SK-N-SH (cell line): ENCODE results near the gene SLC26A11. TPM values are rescaled to one million over a fixed set of nuclear protein-coding genes. Genes with fewer than 3 reads are reported as not detected.
"Not testable (repeated sequence)": the region's sequence is repeated elsewhere in the genome, so short reads cannot be mapped to it uniquely, and the experiment has no call there.

Experiments
- CTCF ChIA-PET: fragments of 300-600, 350-600 bp; formaldehyde crosslinking; extraction: SDS; loops from one replicate; lab custom pipeline; 2021; lab: Yijun Ruan, JAX
- POLR2A ChIA-PET: fragments of 350-600 bp; sonication (Branson Sonifier 250); formaldehyde crosslinking; extraction: SDS; loops from one replicate; lab custom pipeline; 2020; ENCODE audit warnings: antibody characterized with exemption, inconsistent platforms; lab: Yijun Ruan, JAX
- DNase-seq: peaks from one replicate; pipeline ENCODE4 v3.0.0; 2012
- H2AFZ ChIP-seq: fragments of 200-600 bp; sonication (generic); 2 replicates; pipeline ENCODE4 v1.8.1; 2016; ENCODE audit warnings: antibody characterized with exemption, mild to moderate bottlenecking, low read depth
- H3F3A ChIP-seq: fragments of 200-600 bp; sonication (generic); replicated peaks from 2 replicates; pipeline ENCODE3; 2016; ENCODE audit warnings: antibody characterized with exemption, mild to moderate bottlenecking; ENCODE audit not compliant: insufficient read depth
- H3K27ac ChIP-seq, 2 experiments: fragments of 200-500 bp in 1 of 2; fragments of 200-600 bp in 1 of 2; sonication (Bioruptor generic) in 1 of 2; sonication (generic), shearing (Covaris generic) in 1 of 2; 2 replicates each; pipeline versions ENCODE4 v1.5.1 to v1.6.1; 2014 to 2016; ENCODE audit warnings: low read depth in 2 of 2, inconsistent platforms in 1 of 2, low read length in 1 of 2, mild to moderate bottlenecking in 1 of 2, mixed read lengths in 1 of 2
- H3K27me3 ChIP-seq: fragments of 200-600 bp; sonication (generic), shearing (Covaris generic); 2 replicates; pipeline ENCODE4 v1.6.1; 2016; ENCODE audit warnings: mixed run types; ENCODE audit not compliant: insufficient read depth
- H3K36me3 ChIP-seq, 2 experiments: fragments of 200-500 bp in 1 of 2; fragments of 200-600 bp in 1 of 2; sonication (Bioruptor generic) in 1 of 2; sonication (generic) in 1 of 2; replicated peaks in 1 of 2; 2 replicates each; pipeline versions ENCODE3 to v1.5.1; 2014 to 2016; ENCODE audit warnings: low read length in 1 of 2, mild to moderate bottlenecking in 1 of 2; ENCODE audit not compliant: insufficient read depth in 2 of 2, control insufficient read depth in 1 of 2
- H3K4me1 ChIP-seq, 2 experiments: fragments of 200-500 bp in 1 of 2; fragments of 200-600 bp in 1 of 2; sonication (Bioruptor generic) in 1 of 2; sonication (generic), shearing (Covaris generic) in 1 of 2; 2 replicates each; pipeline versions ENCODE4 v1.5.1 to v1.6.1; 2014 to 2016; ENCODE audit warnings: low read depth in 1 of 2, low read length in 1 of 2, mixed run types in 1 of 2; ENCODE audit not compliant: insufficient read depth in 2 of 2, control insufficient read depth in 1 of 2
- H3K4me2 ChIP-seq: fragments of 200-600 bp; sonication (generic), shearing (Covaris generic); 2 replicates; pipeline ENCODE4 v1.6.1; 2017; ENCODE audit warnings: mixed run types
- H3K4me3 ChIP-seq, 2 experiments: fragments of 200-500 bp in 1 of 2; fragments of 200-600 bp in 1 of 2; sonication (Bioruptor generic) in 1 of 2; sonication (generic), shearing (Covaris generic) in 1 of 2; 2 replicates each; pipeline versions ENCODE4 v1.5.1 to v1.8.1; 2014 to 2016; ENCODE audit warnings: low read depth in 2 of 2, inconsistent platforms in 1 of 2, low read length in 1 of 2, mild to moderate bottlenecking in 1 of 2, mixed read lengths in 1 of 2, moderate library complexity in 1 of 2
- H3K79me2 ChIP-seq: fragments of 200-600 bp; sonication (generic); 2 replicates; pipeline ENCODE4 v1.8.1; 2017; ENCODE audit warnings: mild to moderate bottlenecking; ENCODE audit not compliant: insufficient read depth
- H3K9ac ChIP-seq: fragments of 200-600 bp; sonication (generic); 2 replicates; pipeline ENCODE4 v1.6.1; 2017; ENCODE audit warnings: mixed run types
- H3K9me2 ChIP-seq: fragments of 200-600 bp; sonication (generic); 2 replicates; pipeline ENCODE4 v1.6.1; 2017; ENCODE audit warnings: mixed run types
- H3K9me3 ChIP-seq: fragments of 200-600 bp; sonication (generic); 2 replicates; pipeline ENCODE4 v1.6.1; 2017; ENCODE audit warnings: mixed run types, mild to moderate bottlenecking, moderate library complexity
- H4K20me1 ChIP-seq: fragments of 200-600 bp; sonication (generic); 2 replicates; pipeline ENCODE4 v1.6.1; 2017; ENCODE audit warnings: mild to moderate bottlenecking, mixed run types; ENCODE audit not compliant: insufficient read depth
- FOXJ3 ChIP-seq: sonication (generic); formaldehyde crosslinking; IDR thresholded peaks from 2 replicates; pipeline ENCODE4 v1.5.1; 2020; ENCODE audit warnings: mild to moderate bottlenecking, missing genetic modification reagents
- IRF3 ChIP-seq: fragments of 150-350 bp; IDR thresholded peaks from 2 replicates; pipeline ENCODE4 v1.6.1; 2016; ENCODE audit warnings: mild to moderate bottlenecking, low read depth, low read length
- JUND ChIP-seq: IDR thresholded peaks from 2 replicates; pipeline ENCODE4 v1.4.0; 2012
- MAX ChIP-seq: IDR thresholded peaks from 2 replicates; pipeline ENCODE4 v1.4.0; 2012; ENCODE audit warnings: low read depth
- MEF2A ChIP-seq: IDR thresholded peaks from 2 replicates; pipeline ENCODE4 v1.4.0; 2012; ENCODE audit warnings: low read depth, borderline replicate concordance
- MXI1 ChIP-seq: IDR thresholded peaks from 2 replicates; pipeline ENCODE4 v1.6.1; 2012; ENCODE audit warnings: mild to moderate bottlenecking, low read depth, low read length, improper control_type of control experiment
- POLR2AphosphoS5 ChIP-seq: IDR thresholded peaks from 2 replicates; pipeline ENCODE4 v1.6.1; 2012; ENCODE audit warnings: low read depth, low read length
- REST ChIP-seq: IDR thresholded peaks from 2 replicates; pipeline ENCODE4 v1.6.1; 2012; ENCODE audit warnings: mild to moderate bottlenecking, low read depth, low read length, moderate library complexity
- RFX5 ChIP-seq: IDR thresholded peaks from 2 replicates; pipeline ENCODE4 v1.6.1; 2012; ENCODE audit warnings: mild to moderate bottlenecking, improper control_type of control experiment, low read length
- WGBS: methylation state at CpG from one replicate; pipeline ENCODE4 v1.1.6; 2017; ENCODE audit warnings: low lambda C conversion rate; 5-methylcytosine and 5-hydroxymethylcytosine counted together
- polyA plus RNA-seq, 3 experiments: library from polyadenylated mRNA; depleted of rRNA; stranded (reverse); fragments of >200 nt; gene quantifications; 2 replicates each; pipeline ENCODE4 v1.2.3, GENCODE V29; 2012

The SLC26A11 gene
- polyA plus RNA-seq, 1 of the 3 experiments (the other 2 are of a cell fraction): 35.9 TPM

GRCh38 chr17:80243526-80244433, 23.6 kb downstream of the SLC26A11 start:
- H3K9ac ChIP-seq: no peak overlapping the region
- no peaks in the 10 kb centered on the region for H3K27me3 ChIP-seq
- H3K4me3 ChIP-seq: no peak overlapping the region
- H2AFZ ChIP-seq: no peak overlapping the region
- peaks cover 15 to 24% of the 10 kb centered on the region in 2 experiments for H3K36me3 ChIP-seq
- no peaks in the 10 kb centered on the region for H3K9me2 ChIP-seq
- H3F3A ChIP-seq: no peaks in the 10 kb centered on the region
- WGBS: 96% methylated on average over 25 of the region's 26 CpGs
- ChIA-PET CTCF (interaction anchor here (0.9 to 1.0 kb wide), 2 partner anchors 9 to 235 kb away, joined by 3 to 5 read pairs; no protein-coding TSS in a partner anchor), POLR2A (no interaction called here)
- no peaks in the 10 kb centered on the region for H3K4me1 ChIP-seq
- H4K20me1 ChIP-seq: no peaks in the 10 kb centered on the region
- DNase-seq: no peak
- TF ChIP-seq MAX (no peak), POLR2AphosphoS5 (no peak), REST (no peak), JUND (no peak), RFX5 (no peak), IRF3 (no peak), MEF2A (no peak), FOXJ3 (CRISPR knock-in tag) (no peak), MXI1 (no peak)
- no peaks in the 10 kb centered on the region for H3K9me3 ChIP-seq
- no peak overlapping the region for H3K27ac ChIP-seq
- no peaks in the 10 kb centered on the region for H3K79me2 ChIP-seq
- H3K4me2 ChIP-seq: no peak overlapping the region

- POLR2A ChIA-PET, H3K4me2 ChIP-seq, H3K9me3 ChIP-seq, H3K79me2 ChIP-seq, H3F3A ChIP-seq, H3K4me3 ChIP-seq, H4K20me1 ChIP-seq, H3K27me3 ChIP-seq, H3K9me2 ChIP-seq, H3K27ac ChIP-seq, H2AFZ ChIP-seq, H3K9ac ChIP-seq, DNase-seq, CTCF ChIA-PET, H3K4me1 ChIP-seq: not testable (repeated sequence)
- H3K36me3 ChIP-seq: peaks cover 15 to 21% of the 10 kb centered on the region in 2 experiments
- WGBS: 95% methylated on average over 6 of the region's 6 CpGs
These were observed 24.2 kb downstream of the SLC26A11 start for GRCh38 chr17:80244448-80244847.
